OCI-LY1 (cell line): ENCODE results near the gene MCF2L2.

ENCODE experiments used
- CTCF ChIP-seq: fragments of 200-600 bp; sonication (generic), shearing (Covaris generic); IDR thresholded peaks from 2 replicates; pipeline ENCODE4 v1.5.1; 2017; ENCODE audit warnings: mild to moderate bottlenecking, antibody characterized with exemption, low read length, moderate library complexity, mixed read lengths
- EZH2 ChIP-seq: fragments of 200-600 bp; sonication (generic), shearing (Covaris generic); IDR thresholded peaks from 2 replicates; pipeline ENCODE4 v1.8.0; 2017; ENCODE audit warnings: borderline replicate concordance, mixed run types, mild to moderate bottlenecking, antibody characterized with exemption, low read length, moderate library complexity, mixed read lengths

- TF ChIP-seq EZH2 = no peak
- TF ChIP-seq CTCF = no peak
Observed at GRCh38 chr3:183153210-183153950, 275.0 kb downstream of the MCF2L2 start.
